ENCODE results near the gene PGBD2. TPM values are rescaled to one million over a fixed set of nuclear protein-coding genes. Genes with fewer than 3 reads are reported as not detected.
A peak's percentile ranks its signal among the peaks of the same experiment; 100 is the strongest.
"Not testable (repeated sequence)": the region's sequence is repeated elsewhere in the genome, so short reads cannot be mapped to it uniquely, and the experiment has no call there.

The PGBD2 gene
- total RNA-seq, 1 donor from 2014 or later = 12.5 TPM

DNA sequence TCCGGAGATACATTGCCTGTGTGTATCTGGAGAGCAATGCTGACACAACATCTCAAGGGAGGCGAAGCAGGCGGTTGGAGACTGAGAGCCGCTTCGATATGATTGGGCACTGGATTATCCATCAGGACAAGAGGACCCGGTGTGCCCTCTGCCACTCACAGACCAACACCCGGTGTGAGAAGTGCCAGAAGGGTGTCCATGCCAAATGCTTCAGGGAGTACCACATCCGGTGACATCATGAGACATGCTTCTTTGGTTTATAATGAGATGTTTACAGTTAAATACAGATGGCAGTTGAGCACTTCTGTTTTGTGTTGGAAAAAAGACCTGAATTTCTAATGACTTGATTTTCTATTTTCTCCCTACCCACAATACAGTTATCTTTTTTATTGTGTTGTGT, 12.1 kb downstream of the PGBD2 start:
- Histone ChIP-seq H3K27me3 (no peaks in the 10 kb centered on the region), H3K36me3 (peaks cover 0 to 50% of the 10 kb centered on the region in 2 donors), H3K4me3 (no peak overlapping the region), H3K27ac (no peak overlapping the region), H3K9me3 (no peaks in the 10 kb centered on the region), H3K4me1 (no peaks in the 10 kb centered on the region)
- TF ChIP-seq POLR2AphosphoS5 (IDR thresholded peaks at IDR 0.05; ENCODE audit: insufficient read depth in 1 of 2, low read depth in 1 of 2) = no peak
- TF ChIP-seq, protein P1, sequence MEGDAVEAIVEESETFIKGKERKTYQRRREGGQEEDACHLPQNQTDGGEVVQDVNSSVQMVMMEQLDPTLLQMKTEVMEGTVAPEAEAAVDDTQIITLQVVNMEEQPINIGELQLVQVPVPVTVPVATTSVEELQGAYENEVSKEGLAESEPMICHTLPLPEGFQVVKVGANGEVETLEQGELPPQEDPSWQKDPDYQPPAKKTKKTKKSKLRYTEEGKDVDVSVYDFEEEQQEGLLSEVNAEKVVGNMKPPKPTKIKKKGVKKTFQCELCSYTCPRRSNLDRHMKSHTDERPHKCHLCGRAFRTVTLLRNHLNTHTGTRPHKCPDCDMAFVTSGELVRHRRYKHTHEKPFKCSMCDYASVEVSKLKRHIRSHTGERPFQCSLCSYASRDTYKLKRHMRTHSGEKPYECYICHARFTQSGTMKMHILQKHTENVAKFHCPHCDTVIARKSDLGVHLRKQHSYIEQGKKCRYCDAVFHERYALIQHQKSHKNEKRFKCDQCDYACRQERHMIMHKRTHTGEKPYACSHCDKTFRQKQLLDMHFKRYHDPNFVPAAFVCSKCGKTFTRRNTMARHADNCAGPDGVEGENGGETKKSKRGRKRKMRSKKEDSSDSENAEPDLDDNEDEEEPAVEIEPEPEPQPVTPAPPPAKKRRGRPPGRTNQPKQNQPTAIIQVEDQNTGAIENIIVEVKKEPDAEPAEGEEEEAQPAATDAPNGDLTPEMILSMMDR (IDR thresholded peaks at IDR 0.05) = no peak
- TF ChIP-seq POLR2A (IDR thresholded peaks at IDR 0.05) = no peak
- no peak for DNase-seq (ENCODE audit: extremely low spot score in 2 of 2)
- intact Hi-C loops (cut with DNase I) = no loop called here

DNA sequence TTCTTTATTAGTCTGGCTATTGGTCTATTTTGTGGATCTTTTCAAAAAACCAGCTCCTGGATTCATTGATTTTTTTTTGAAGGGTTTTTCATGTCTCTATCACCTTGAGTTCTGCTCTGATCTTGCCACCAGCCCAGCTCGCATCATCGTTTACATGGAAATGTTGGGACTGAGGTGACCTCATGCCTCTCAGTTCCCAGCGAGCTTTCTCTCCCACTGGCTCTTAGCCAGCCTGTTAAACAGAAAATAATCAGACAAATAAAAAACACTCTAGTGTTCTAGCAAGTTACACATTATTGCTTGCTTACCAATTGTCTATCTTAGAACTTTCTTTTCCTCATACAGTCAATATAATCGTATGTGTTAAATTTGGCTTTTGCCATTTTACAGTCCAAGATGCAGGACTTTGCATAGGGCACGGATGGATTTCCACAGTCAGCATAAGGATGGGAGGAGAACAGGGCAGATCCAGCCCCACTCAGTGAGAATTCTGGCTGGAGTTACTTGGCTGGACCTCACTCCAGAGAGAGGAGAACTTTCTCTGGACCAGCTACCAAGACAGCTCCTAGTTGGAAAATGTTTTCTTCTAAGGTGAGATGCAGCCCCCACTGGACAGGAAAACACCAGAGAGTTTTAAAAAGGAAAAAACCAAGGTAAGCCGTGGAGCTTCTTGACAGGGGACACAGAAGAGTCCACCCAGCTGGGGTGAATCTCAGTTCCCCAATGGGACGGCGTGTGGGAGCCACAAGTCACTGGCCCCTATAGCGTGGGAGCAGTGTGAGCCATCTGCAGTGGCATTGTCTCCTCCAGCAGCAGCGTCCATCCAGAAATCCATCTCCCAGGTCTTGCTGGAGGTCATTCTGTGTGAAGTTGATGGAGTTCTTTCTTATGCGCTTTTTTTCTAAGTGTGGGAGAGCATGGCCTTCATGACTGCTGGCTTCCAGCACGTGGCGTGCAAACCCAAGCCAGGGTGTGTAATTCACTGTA, 17.6 kb downstream of the PGBD2 start:
- peaks cover 6% of the 10 kb centered on the region for H3K4me1 ChIP-seq
- intact Hi-C loops (cut with DNase I) = no loop called here
- no peaks in the 10 kb centered on the region for H3K27me3 ChIP-seq
- H3K4me3 ChIP-seq = no peak overlapping the region
- no peak overlapping the region for H3K27ac ChIP-seq
- no peak for DNase-seq (ENCODE audit: extremely low spot score in 2 of 2)
- TF ChIP-seq POLR2AphosphoS5 (IDR thresholded peaks at IDR 0.05; ENCODE audit: insufficient read depth in 1 of 2, low read depth in 1 of 2) = no peak
- TF ChIP-seq POLR2A (IDR thresholded peaks at IDR 0.05) = no peak
- TF ChIP-seq, protein P1 (IDR thresholded peaks at IDR 0.05) = no peak
- peaks cover 0 to 5% of the 10 kb centered on the region in 2 donors for H3K36me3 ChIP-seq
- H3K9me3 ChIP-seq = no peaks in the 10 kb centered on the region

DNA sequence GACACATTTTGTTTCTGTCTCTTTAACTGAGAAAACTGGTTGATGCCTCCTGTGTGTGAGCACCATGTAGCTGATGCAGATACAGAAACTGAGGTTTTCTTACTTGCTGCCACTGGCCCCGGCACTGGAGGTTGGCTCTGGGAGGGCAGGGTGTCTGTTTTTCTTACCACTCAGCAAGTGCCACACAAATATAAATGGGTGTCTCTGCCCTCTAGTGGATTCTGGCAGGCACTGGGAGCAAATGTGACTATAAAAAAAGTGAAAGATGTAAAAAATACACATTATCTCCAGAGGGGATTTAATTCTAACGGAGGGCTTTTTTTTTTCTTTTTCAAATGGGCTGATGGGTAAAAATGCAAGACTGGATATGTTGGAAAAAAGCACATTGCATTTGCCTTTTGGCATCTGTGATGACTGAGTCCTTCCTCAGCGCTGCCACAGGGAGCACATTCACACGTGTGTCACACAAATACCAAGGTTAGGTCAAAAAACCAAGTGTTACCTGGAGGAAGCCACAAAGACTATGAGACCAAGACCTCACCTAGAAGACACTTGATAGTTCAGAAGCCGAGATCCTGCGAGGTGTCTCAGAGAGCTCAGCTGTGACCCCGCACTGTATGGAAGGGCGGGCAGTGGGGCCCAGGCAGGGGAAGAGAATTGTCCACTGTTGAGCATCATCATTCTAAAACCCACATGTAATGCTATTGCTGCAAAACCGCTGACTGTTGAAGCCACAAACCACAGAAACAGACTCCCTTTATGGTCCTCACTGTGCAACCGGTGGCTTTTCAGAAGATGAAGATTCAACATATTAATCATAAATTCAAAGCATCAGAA, 18.9 kb downstream of the PGBD2 start:
- TF ChIP-seq POLR2AphosphoS5 (IDR thresholded peaks at IDR 0.05; ENCODE audit: insufficient read depth in 1 of 2, low read depth in 1 of 2) = no peak
- no peak for TF ChIP-seq POLR2A (IDR thresholded peaks at IDR 0.05)
- TF ChIP-seq, protein P1 (IDR thresholded peaks at IDR 0.05) = peak in 1 of 3 experiments; percentile 13
- no peak for DNase-seq (ENCODE audit: extremely low spot score in 2 of 2)
- Histone ChIP-seq H3K27ac (no peak overlapping the region), H3K36me3 (peaks cover 0 to 3% of the 10 kb centered on the region in 2 donors), H3K27me3 (no peaks in the 10 kb centered on the region), H3K9me3 (no peaks in the 10 kb centered on the region), H3K4me1 (peaks cover 6% of the 10 kb centered on the region), H3K4me3 (no peak overlapping the region)
- intact Hi-C loops (cut with DNase I) = no loop called here

DNA sequence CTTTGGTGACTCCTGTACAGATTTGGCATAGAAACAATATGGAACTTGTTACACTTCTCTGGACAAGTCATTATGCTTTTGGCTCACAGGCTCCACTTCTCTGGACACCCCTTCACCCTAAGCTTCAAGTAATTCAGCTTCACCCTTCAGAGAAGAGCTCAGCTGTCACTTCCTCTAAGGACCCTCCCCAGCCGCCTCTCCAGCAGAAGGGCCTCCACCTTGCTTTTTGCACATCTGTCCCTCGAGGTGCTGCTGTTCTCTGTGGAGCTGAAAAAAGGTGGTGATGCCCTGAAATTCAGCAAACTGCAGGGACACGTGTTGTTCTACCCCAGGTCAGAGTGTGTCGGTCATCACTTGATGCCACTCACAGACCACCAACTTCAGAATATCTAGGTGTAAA, 19.8 kb downstream of the PGBD2 start:
- H3K27me3 ChIP-seq; DNase-seq (ENCODE audit: extremely low spot score in 2 of 2); H3K4me1 ChIP-seq; intact Hi-C loops (cut with DNase I); H3K9me3 ChIP-seq; H3K36me3 ChIP-seq; H3K4me3 ChIP-seq; H3K27ac ChIP-seq: not testable (repeated sequence)

DNA sequence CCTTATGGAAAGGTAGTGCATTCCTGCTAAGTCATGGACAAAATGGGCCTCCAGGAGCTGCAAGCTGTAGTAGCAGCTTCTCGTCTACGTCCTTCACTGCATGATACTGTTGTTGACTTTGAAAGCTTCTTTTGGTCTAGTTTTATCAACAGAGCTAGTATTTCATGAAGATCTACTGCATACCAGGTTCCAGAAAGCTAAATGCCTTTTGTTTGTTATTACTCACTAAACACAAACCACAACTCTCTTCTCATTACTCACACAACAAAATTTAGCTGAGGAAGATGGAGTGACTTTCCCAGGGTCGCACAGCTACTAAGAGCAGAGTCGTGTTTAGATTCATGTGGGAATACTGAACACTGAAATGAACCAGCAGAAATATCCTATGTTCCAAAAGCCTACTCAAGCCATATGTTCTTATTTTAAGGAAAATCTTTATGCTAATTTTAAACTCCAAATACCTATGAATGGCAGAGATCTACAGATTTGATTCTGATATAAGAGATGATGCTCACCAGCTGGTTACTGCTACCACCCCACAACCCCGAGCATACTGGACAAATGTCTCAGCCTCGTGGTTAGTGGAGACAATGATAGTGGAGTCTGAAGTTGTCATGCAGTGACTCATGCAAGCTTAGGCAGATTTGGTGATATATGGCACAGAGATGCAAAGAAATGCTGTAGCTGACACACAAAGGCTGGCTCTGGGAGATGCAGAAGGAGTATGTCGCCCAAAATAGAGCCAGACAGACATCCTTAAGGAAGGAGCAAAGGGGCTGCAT, 20.6 kb downstream of the PGBD2 start:
- no peak overlapping the region for H3K4me3 ChIP-seq
- intact Hi-C loops (cut with DNase I) = no loop called here
- H3K9me3 ChIP-seq = no peaks in the 10 kb centered on the region
- no peaks in the 10 kb centered on the region for H3K27me3 ChIP-seq
- H3K36me3 ChIP-seq = no peaks in the 10 kb centered on the region
- no peak for DNase-seq (ENCODE audit: extremely low spot score in 2 of 2)
- no peak overlapping the region for H3K27ac ChIP-seq
- TF ChIP-seq, protein P1 (IDR thresholded peaks at IDR 0.05) = no peak
- TF ChIP-seq POLR2A (IDR thresholded peaks at IDR 0.05) (no peak), POLR2AphosphoS5 (IDR thresholded peaks at IDR 0.05; ENCODE audit: insufficient read depth in 1 of 2, low read depth in 1 of 2) (no peak)
- H3K4me1 ChIP-seq = peaks cover 6% of the 10 kb centered on the region

DNA sequence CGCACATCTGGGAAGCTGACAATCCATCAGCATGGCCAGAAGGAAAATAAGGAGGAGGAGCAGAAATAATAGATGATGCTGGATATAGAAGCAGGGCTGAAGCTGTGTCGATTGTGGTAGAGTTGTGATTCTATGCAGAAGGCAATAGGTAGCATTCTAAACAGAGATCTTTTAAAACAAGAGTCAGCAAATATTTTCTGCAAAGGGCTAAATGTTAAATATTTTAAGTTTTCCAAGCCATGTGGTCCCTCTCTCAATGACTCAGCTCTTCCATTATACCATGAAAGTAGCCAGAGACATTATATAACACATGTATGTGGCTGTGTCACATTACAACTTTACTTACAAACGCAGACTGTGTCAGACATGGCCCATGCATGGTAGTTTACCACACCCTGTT, 21.2 kb downstream of the PGBD2 start:
- H3K27me3 ChIP-seq; H3K36me3 ChIP-seq; DNase-seq (ENCODE audit: extremely low spot score in 2 of 2); H3K27ac ChIP-seq; intact Hi-C loops (cut with DNase I); H3K9me3 ChIP-seq; H3K4me3 ChIP-seq; H3K4me1 ChIP-seq: not testable (repeated sequence)

DNA sequence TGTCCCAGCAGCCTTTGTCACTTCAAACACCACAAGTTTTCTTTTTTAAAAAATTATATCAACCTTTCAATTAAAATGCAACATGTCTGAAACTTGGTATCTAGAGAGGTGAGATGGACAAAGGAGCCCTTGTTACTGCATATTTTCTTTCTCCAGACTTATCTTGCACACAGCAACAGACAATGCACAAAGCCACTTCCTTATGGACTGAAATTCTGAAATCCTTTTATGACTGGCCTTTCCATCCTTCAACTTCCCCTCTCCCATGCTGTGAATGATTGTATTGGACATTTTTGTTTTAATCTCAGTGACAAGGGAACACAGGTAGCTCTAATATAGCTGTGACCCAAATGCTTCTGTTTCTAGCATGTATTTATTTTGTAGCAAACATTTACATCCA, 22.1 kb downstream of the PGBD2 start:
- H3K4me3 ChIP-seq; H3K9me3 ChIP-seq; H3K27me3 ChIP-seq; intact Hi-C loops (cut with DNase I); H3K27ac ChIP-seq; H3K36me3 ChIP-seq; H3K4me1 ChIP-seq; DNase-seq (ENCODE audit: extremely low spot score in 2 of 2): not testable (repeated sequence)
